ENCODE data around the gene GMPR2. TPM values are rescaled to one million over a fixed set of nuclear protein-coding genes. Genes with fewer than 3 reads are reported as not detected.

The GMPR2 gene
- total RNA-seq, 1 donor from 2014 or later: 91.6 TPM

- no peak for DNase-seq (ENCODE audit: low spot score)
These were observed 34.8 kb downstream of the GMPR2 start for GRCh38 chr14:24267516-24267915.

GRCh38 chr14:24268225-24268624 lies 35.5 kb downstream of the GMPR2 start:
- DNase-seq (ENCODE audit: low spot score): no peak

- DNase-seq (ENCODE audit: low spot score): no peak
These were observed 36.6 kb downstream of the GMPR2 start for GRCh38 chr14:24269368-24269767.

- DNase-seq (ENCODE audit: low spot score): no peak
These were observed 37.3 kb downstream of the GMPR2 start for GRCh38 chr14:24269910-24270536.

GRCh38 chr14:24270537-24271133 lies 37.9 kb downstream of the GMPR2 start:
- DNase-seq (ENCODE audit: low spot score): no peak

- DNase-seq (ENCODE audit: low spot score): peak; percentile 89
These were observed 38.6 kb downstream of the GMPR2 start, which contains the start of gene RABGGTA for GRCh38 chr14:24271134-24271833. TSS of gene RABGGTA (minus strand) at chr14:24271597. CDS start at chr14:24271115, 482 bp downstream.

GRCh38 chr14:24271834-24272263 lies 39.1 kb downstream of the GMPR2 start:
- no peak for DNase-seq (ENCODE audit: low spot score)

- DNase-seq (ENCODE audit: low spot score): no peak
These were observed 39.7 kb downstream of the GMPR2 start for GRCh38 chr14:24272467-24272866.

- no peak for DNase-seq (ENCODE audit: low spot score)
These were observed 40.8 kb downstream of the GMPR2 start for GRCh38 chr14:24273422-24273998.

- DNase-seq (ENCODE audit: low spot score): no peak
These were observed 41.4 kb downstream of the GMPR2 start for GRCh38 chr14:24274101-24274543.

GRCh38 chr14:24277071-24277470 lies 44.3 kb downstream of the GMPR2 start:
- no peak for DNase-seq (ENCODE audit: low spot score)

GRCh38 chr14:24277606-24278321 lies 45.0 kb downstream of the GMPR2 start:
- DNase-seq (ENCODE audit: low spot score): peak; percentile 29

GRCh38 chr14:24278424-24278823 lies 45.7 kb downstream of the GMPR2 start:
- no peak for DNase-seq (ENCODE audit: low spot score)

- no peak for DNase-seq (ENCODE audit: low spot score)
These were observed 46.8 kb downstream of the GMPR2 start for GRCh38 chr14:24279301-24280186.

GRCh38 chr14:24280797-24281460 lies 48.2 kb downstream of the GMPR2 start:
- no peak for DNase-seq (ENCODE audit: low spot score)

GRCh38 chr14:24281636-24282035 lies 48.9 kb downstream of the GMPR2 start:
- DNase-seq (ENCODE audit: low spot score): no peak

GRCh38 chr14:24282736-24283135 lies 50.0 kb downstream of the GMPR2 start:
- no peak for DNase-seq (ENCODE audit: low spot score)

- DNase-seq (ENCODE audit: low spot score): no peak
These were observed 51.2 kb downstream of the GMPR2 start for GRCh38 chr14:24283796-24284460.

GRCh38 chr14:24284501-24285035 lies 51.8 kb downstream of the GMPR2 start:
- DNase-seq (ENCODE audit: low spot score): no peak
